Endothelial cell of umbilical vein (primary cell): ENCODE data around the gene AFF1. TPM values are rescaled to one million over a fixed set of nuclear protein-coding genes. Genes with fewer than 3 reads are reported as not detected.

Source experiments
- BruUV-seq: library from RNA; stranded (reverse); fragments of 400-500 nt; replicated peaks from 2 replicates; lab custom pipeline; 2021; lab: Mats Ljungman, UMichigan
- CTCF ChIA-PET: fragments of 300-600, 350-600 bp; sonication (Branson Sonifier 250); formaldehyde crosslinking; loops from one replicate; lab custom pipeline; 2021; ENCODE audit warnings: antibody characterized with exemption, inconsistent platforms; lab: Charles Lee
- POLR2A ChIA-PET: fragments of 300-600, 350-600 bp; sonication (Branson Sonifier 250); formaldehyde crosslinking; loops from one replicate; lab custom pipeline; 2021; ENCODE audit warnings: antibody characterized with exemption, inconsistent platforms; lab: Charles Lee
- DNase-seq: peaks from one replicate; pipeline ENCODE4 v3.0.0-alpha.2; 2011; ENCODE audit warnings: low read depth, low spot score
- FAIRE-seq: peaks from 2 replicates; lab custom pipeline; 2011; peaks lifted over from hg19 to GRCh38; lab: Jason Lieb, UNC
- H2AFZ ChIP-seq: 2 replicates; pipeline ENCODE4 v1.6.0; 2012; ENCODE audit warnings: low read depth, low read length, control low read depth, inconsistent platforms
- H3K27ac ChIP-seq: 2 replicates; pipeline ENCODE4 v1.5.1; 2011; ENCODE audit warnings: low read depth, mild to moderate bottlenecking, control low read depth, low read length, moderate library complexity; ENCODE audit not compliant: insufficient read depth
- H3K27me3 ChIP-seq, 2 experiments: 2 replicates each; pipeline versions ENCODE4 v1.6.0 to v1.6.1; 2011; ENCODE audit warnings: low read length in 2 of 2, mixed read lengths in 1 of 2; ENCODE audit not compliant: control insufficient read depth in 2 of 2, insufficient read depth in 2 of 2
- H3K36me3 ChIP-seq, 2 experiments: 2 replicates in 1 of 2; 3 replicates in 1 of 2; pipeline ENCODE4 v1.5.1; 2011; ENCODE audit warnings: low read length in 2 of 2, mild to moderate bottlenecking in 1 of 2, moderate library complexity in 1 of 2; ENCODE audit not compliant: control insufficient read depth in 2 of 2, insufficient read depth in 2 of 2; ENCODE audit errors: extremely low read depth in 1 of 2
- H3K4me1 ChIP-seq: 3 replicates; pipeline ENCODE4 v1.5.1; 2011; ENCODE audit warnings: mild to moderate bottlenecking, low read length; ENCODE audit not compliant: control insufficient read depth, insufficient read depth; ENCODE audit errors: extremely low read depth
- H3K4me2 ChIP-seq: 2 replicates; pipeline ENCODE4 v1.6.1; 2011; ENCODE audit warnings: low read length, control low read depth, mixed read lengths; ENCODE audit not compliant: insufficient read depth
- H3K4me3 ChIP-seq, 3 experiments: fragments of 200-600 bp in 1 of 3; sonication (generic), shearing (Covaris generic) in 1 of 3; replicated peaks in 1 of 3; 2 replicates each; pipeline ENCODE4 v1.5.1; 2011 to 2016; ENCODE audit warnings: control low read depth in 3 of 3, low read length in 3 of 3, mild to moderate bottlenecking in 2 of 3, inconsistent platforms in 1 of 3, low read depth in 1 of 3, moderate library complexity in 1 of 3; ENCODE audit not compliant: insufficient read depth in 1 of 3
- H3K79me2 ChIP-seq: 2 replicates; pipeline ENCODE4 v1.6.0; 2012; ENCODE audit warnings: low read length, inconsistent platforms; ENCODE audit not compliant: control insufficient read depth, insufficient read depth
- H3K9ac ChIP-seq: replicated peaks from 2 replicates; pipeline ENCODE3; 2011; ENCODE audit warnings: low read length, control low read depth; ENCODE audit not compliant: insufficient read depth; ENCODE audit errors: extremely low read depth
- H3K9me1 ChIP-seq: replicated peaks from 3 replicates; pipeline ENCODE4 v1.6.0; 2011; ENCODE audit warnings: mild to moderate bottlenecking, low read length; ENCODE audit not compliant: control insufficient read depth, insufficient read depth; ENCODE audit errors: extremely low read depth
- H3K9me3 ChIP-seq: replicated peaks from 2 replicates; pipeline ENCODE4 v1.5.1; 2012; ENCODE audit warnings: low read length, inconsistent platforms; ENCODE audit not compliant: control insufficient read depth, insufficient read depth
- H4K20me1 ChIP-seq: replicated peaks from 2 replicates; pipeline ENCODE3; 2011; ENCODE audit warnings: mild to moderate bottlenecking, low read length; ENCODE audit not compliant: control insufficient read depth, insufficient read depth; ENCODE audit errors: extremely low read depth
- EZH2 ChIP-seq: IDR thresholded peaks from 2 replicates; pipeline ENCODE4 v1.6.1; 2012; ENCODE audit warnings: borderline replicate concordance, low read depth, mild to moderate bottlenecking, moderate library complexity, low read length, inconsistent platforms; ENCODE audit not compliant: severe bottlenecking
- FOS ChIP-seq: IDR thresholded peaks from 2 replicates; pipeline ENCODE4 v1.6.1; 2011; ENCODE audit warnings: mild to moderate bottlenecking, low read length, moderate library complexity, borderline replicate concordance; ENCODE audit not compliant: insufficient read depth
- GATA2 ChIP-seq: IDR thresholded peaks from 2 replicates; pipeline ENCODE4 v1.7.0; 2011; ENCODE audit warnings: low read depth, mild to moderate bottlenecking, moderate library complexity, mixed read lengths, low read length; ENCODE audit not compliant: insufficient read length, insufficient read depth
- JUN ChIP-seq: IDR thresholded peaks from 2 replicates; pipeline ENCODE4 v1.6.1; 2011; ENCODE audit warnings: borderline replicate concordance, low read depth; ENCODE audit not compliant: insufficient read length, insufficient read depth
- MAX ChIP-seq: IDR thresholded peaks from 2 replicates; pipeline ENCODE4 v1.6.1; 2011; ENCODE audit not compliant: insufficient read depth, insufficient read length
- MYC ChIP-seq: IDR thresholded peaks from one replicate; pipeline ENCODE4 v1.6.1; 2011; ENCODE audit warnings: mild to moderate bottlenecking, low read depth, low read length
- POLR2A ChIP-seq: IDR thresholded peaks from 2 replicates; pipeline ENCODE4 v1.6.1; 2012; ENCODE audit warnings: low read depth, mild to moderate bottlenecking, control low read depth, low read length
- POLR2AphosphoS5 ChIP-seq: IDR thresholded peaks from 2 replicates; pipeline ENCODE4 v1.6.1; 2012; ENCODE audit warnings: low read depth, mild to moderate bottlenecking, control low read depth, low read length, moderate library complexity; ENCODE audit not compliant: insufficient read depth
- dilution Hi-C: fragments of 300-500 bp; cut with MboI; formaldehyde crosslinking; loops from one replicate; pipeline ENCODE4 v1.15.0; 2019; ENCODE audit warnings: low sequenced_read_pairs; ENCODE audit not compliant: extremely low pct_ligation_motif_present
- intact Hi-C: fragments of 100-400 bp; cut with micrococcal nuclease; formaldehyde crosslinking; loops from one replicate; pipeline ENCODE4 v1.10.0; 2022
- polyA plus RNA-seq, 4 experiments: library from polyadenylated mRNA; depleted of rRNA in 3 of 4; stranded (reverse) in 3 of 4; unstranded in 1 of 4; fragments of >200 nt; gene quantifications; 2 replicates each; pipeline versions ENCODE4 v1.2.1 to v1.2.3, GENCODE V29; 2011 to 2012; ENCODE audit warnings: missing spikeins in 1 of 4
- total RNA-seq: library from RNA; stranded (reverse); gene quantifications from 2 replicates; pipeline ENCODE4 v1.2.3, GENCODE V29; 2021
- TF ChIP-seq, protein P1 (sequence below), 2 donors: IDR thresholded peaks; 1 replicate in 1 of 2; 2 replicates in 1 of 2; pipeline ENCODE4 v1.5.1; 2011; ENCODE audit warnings: low read length in 2 of 2, mild to moderate bottlenecking in 2 of 2, moderate library complexity in 2 of 2, control low read depth in 1 of 2, inconsistent platforms in 1 of 2, low read depth in 1 of 2; ENCODE audit not compliant: insufficient read depth in 1 of 2; ENCODE audit errors: extremely low read depth in 1 of 2

The AFF1 gene
- total and polyA plus RNA-seq, 2 donors (not counting 3 experiments of a cell fraction or from before 2014, with no cell fraction given): 26.2 to 106 TPM

DNA sequence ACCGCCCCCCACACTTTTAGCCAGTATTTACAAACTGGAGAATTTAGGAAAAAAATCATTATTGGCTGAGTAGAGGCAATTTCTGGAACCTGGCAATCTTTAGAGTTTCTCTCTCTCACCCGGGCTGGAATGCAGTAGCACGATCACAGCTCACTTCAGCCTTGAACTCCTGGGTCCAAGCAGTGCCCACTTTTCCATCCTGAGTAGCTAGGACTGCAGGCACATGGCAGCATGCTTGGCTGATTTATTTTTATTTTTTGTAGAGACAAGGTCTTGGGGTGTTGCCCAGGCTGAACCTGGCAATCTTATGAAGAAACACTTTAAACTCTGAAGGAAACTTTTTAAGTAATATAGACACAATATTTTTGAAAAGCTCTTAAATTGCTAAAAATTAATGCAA lies 120.1 kb downstream of the AFF1 start:
- dilution Hi-C loops (no loop called here), intact Hi-C loops (loop anchor here (2.0 kb wide), 1 partner anchor 14 kb away; no protein-coding TSS in a partner anchor)
- H3K9me1 ChIP-seq: no peaks in the 10 kb centered on the region
- no peaks in the 10 kb centered on the region for H3K27me3 ChIP-seq
- H3K79me2 ChIP-seq: peaks cover 49% of the 10 kb centered on the region
- no peak overlapping the region for H2AFZ ChIP-seq
- H3K9ac ChIP-seq: no peak overlapping the region
- no peaks in the 10 kb centered on the region for H4K20me1 ChIP-seq
- H3K4me3 ChIP-seq: no peak overlapping the region
- CTCF ChIA-PET: interaction anchor here (1.4 to 3.4 kb wide), 4 partner anchors 9 to 132 kb away, joined by 3 to 16 read pairs (median 4); partner anchors contain the start of gene AFF1
- no peak for TF ChIP-seq POLR2A
- TF ChIP-seq MAX: no peak
- no peak for TF ChIP-seq MYC
- TF ChIP-seq, protein P1, sequence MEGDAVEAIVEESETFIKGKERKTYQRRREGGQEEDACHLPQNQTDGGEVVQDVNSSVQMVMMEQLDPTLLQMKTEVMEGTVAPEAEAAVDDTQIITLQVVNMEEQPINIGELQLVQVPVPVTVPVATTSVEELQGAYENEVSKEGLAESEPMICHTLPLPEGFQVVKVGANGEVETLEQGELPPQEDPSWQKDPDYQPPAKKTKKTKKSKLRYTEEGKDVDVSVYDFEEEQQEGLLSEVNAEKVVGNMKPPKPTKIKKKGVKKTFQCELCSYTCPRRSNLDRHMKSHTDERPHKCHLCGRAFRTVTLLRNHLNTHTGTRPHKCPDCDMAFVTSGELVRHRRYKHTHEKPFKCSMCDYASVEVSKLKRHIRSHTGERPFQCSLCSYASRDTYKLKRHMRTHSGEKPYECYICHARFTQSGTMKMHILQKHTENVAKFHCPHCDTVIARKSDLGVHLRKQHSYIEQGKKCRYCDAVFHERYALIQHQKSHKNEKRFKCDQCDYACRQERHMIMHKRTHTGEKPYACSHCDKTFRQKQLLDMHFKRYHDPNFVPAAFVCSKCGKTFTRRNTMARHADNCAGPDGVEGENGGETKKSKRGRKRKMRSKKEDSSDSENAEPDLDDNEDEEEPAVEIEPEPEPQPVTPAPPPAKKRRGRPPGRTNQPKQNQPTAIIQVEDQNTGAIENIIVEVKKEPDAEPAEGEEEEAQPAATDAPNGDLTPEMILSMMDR (IDR thresholded peaks at IDR 0.05; ENCODE audit: extremely low read depth in 1 of 2, insufficient read depth in 1 of 2, low read depth in 1 of 2, low read length in 2 of 2): no peak
- TF ChIP-seq JUN: no peak
- TF ChIP-seq POLR2AphosphoS5: no peak
- no peak for TF ChIP-seq EZH2
- no peak for TF ChIP-seq GATA2
- TF ChIP-seq FOS: no peak
- no peak overlapping the region for H3K27ac ChIP-seq
- peaks cover 0 to 2% of the 10 kb centered on the region in 2 experiments for H3K36me3 ChIP-seq
- H3K4me1 ChIP-seq: peaks cover 27% of the 10 kb centered on the region
- H3K9me3 ChIP-seq: no peaks in the 10 kb centered on the region
- DNase-seq (no peak), FAIRE-seq (no peak)
- POLR2A ChIA-PET: interaction anchor here (1.8 kb wide), 1 partner anchor 49 kb away, joined by 7 read pairs; no protein-coding TSS in a partner anchor
- H3K4me2 ChIP-seq: no peak overlapping the region
- no TSS peak for BruUV-seq
